ENCODE measurements around the gene SORCS3. TPM values are rescaled to one million over a fixed set of nuclear protein-coding genes. Genes with fewer than 3 reads are reported as not detected.

Gene SORCS3
- total and polyA plus RNA-seq, 9 of the 15 experiments (the other 6 are each of a cell fraction or from before 2014, with no cell fraction given): not detected

GRCh38 chr10:104931612-104932134 lies 290.6 kb downstream of the SORCS3 start (continued):
- TF ChIP-seq SREBF2 (CRISPR knock-in tag; IDR thresholded peaks at IDR 0.05) (no peak), MYNN (IDR thresholded peaks at IDR 0.05) (no peak), MYNN (CRISPR knock-in tag; IDR thresholded peaks at IDR 0.05) (no peak)

DNA sequence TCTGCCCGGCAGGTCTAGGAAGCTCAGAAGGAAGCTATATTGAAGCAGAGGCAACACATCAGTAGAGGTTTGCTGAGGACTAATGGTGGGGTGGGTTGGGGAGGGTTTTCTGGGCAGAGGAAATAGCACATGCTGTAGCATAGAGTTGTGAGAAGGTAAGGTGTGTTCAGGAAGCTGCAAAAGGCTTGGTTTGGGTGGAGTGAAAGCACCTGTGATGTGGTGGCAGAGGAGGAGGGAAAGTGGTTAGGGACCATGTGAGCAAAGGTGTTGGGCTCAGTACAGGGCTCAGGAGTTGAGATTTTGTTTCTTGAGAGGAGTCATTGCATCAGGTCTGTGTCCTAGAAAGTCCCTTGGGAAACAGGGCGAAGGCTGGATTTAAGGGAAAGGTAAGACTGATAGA lies 294.6 kb downstream of the SORCS3 start:
- WGBS (ENCODE audit: insufficient coverage, low coverage, missing lambda C conversion rate): 0% methylated on average over 2 of the region's 2 CpGs
- no peaks in the 10 kb centered on the region for H3K27me3 ChIP-seq (ENCODE audit: control insufficient read depth in 2 of 2, insufficient read depth in 2 of 2, low read length in 2 of 2)
- TF ChIP-seq PTBP1 (IDR thresholded peaks at IDR 0.05; ENCODE audit: low read depth, low read length) (no peak), ASH1L (IDR thresholded peaks at IDR 0.05; ENCODE audit: borderline replicate concordance, low read depth, partially characterized antibody) (no peak), BMI1 (IDR thresholded peaks at IDR 0.05; ENCODE audit: low read length) (no peak), TAL1 (IDR thresholded peaks at IDR 0.05) (no peak), ZNF512 (tag; IDR thresholded peaks at IDR 0.05) (no peak), ZNF175 (CRISPR knock-in tag; IDR thresholded peaks at IDR 0.05; ENCODE audit: low read depth) (no peak), U2AF2 (optimal IDR thresholded peaks at IDR 0.05; ENCODE audit: low read depth, low read length) (no peak), ZNF431 (CRISPR knock-in tag; IDR thresholded peaks at IDR 0.05) (no peak), ZNF165 (CRISPR knock-in tag; IDR thresholded peaks at IDR 0.05; ENCODE audit: borderline replicate concordance) (no peak), CBX8 (IDR thresholded peaks at IDR 0.05; ENCODE audit: borderline replicate concordance, extremely low read depth, low read depth, low read length, poor library complexity, severe bottlenecking) (no peak), ZNF644 (tag; IDR thresholded peaks at IDR 0.05; ENCODE audit: low read depth) (no peak)
- TF ChIP-seq, protein P1, sequence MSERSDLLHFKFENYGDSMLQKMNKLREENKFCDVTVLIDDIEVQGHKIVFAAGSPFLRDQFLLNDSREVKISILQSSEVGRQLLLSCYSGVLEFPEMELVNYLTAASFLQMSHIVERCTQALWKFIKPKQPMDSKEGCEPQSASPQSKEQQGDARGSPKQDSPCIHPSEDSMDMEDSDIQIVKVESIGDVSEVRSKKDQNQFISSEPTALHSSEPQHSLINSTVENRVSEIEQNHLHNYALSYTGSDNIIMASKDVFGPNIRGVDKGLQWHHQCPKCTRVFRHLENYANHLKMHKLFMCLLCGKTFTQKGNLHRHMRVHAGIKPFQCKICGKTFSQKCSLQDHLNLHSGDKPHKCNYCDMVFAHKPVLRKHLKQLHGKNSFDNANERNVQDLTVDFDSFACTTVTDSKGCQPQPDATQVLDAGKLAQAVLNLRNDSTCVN (CRISPR knock-in tag; IDR thresholded peaks at IDR 0.05): no peak
- DNase-seq (ENCODE audit: extremely low read depth in 1 of 4, low spot score in 3 of 4) (no peak), FAIRE-seq (no peak), ATAC-seq (no peak)
- no peaks in the 10 kb centered on the region for H3K36me3 ChIP-seq (ENCODE audit: control insufficient read depth, insufficient read depth, low read length)
- no peak overlapping the region for H2AFZ ChIP-seq (ENCODE audit: low read depth, low read length)
- H3K9ac ChIP-seq (ENCODE audit: insufficient read depth in 1 of 2, low read depth in 2 of 2, low read length in 2 of 2): no peak overlapping the region
- H3K9me3 ChIP-seq (replicated peaks; ENCODE audit: control insufficient read depth, insufficient read depth, low read depth, low read length): no peaks in the 10 kb centered on the region
- CTCF ChIA-PET (ENCODE audit: low intra/inter-chr PET ratio): no interaction called here
- no peak overlapping the region for H3K4me3 ChIP-seq
- intact Hi-C loops (cut with micrococcal nuclease): no loop called here
- BruUV-seq (replicated peaks): no TSS peak
- no peak overlapping the region for H3K27ac ChIP-seq (ENCODE audit: extremely low read depth, low read depth, low read length)
- in situ Hi-C loops (cut with MboI): no loop called here
- no peaks in the 10 kb centered on the region for H3K79me2 ChIP-seq (ENCODE audit: control insufficient read depth, insufficient read depth, low read length)
- no peaks in the 10 kb centered on the region for H3K4me1 ChIP-seq (replicated peaks in 1 of 2; ENCODE audit: control insufficient read depth in 2 of 2, insufficient read depth in 2 of 2, low read length in 2 of 2)
- H4K20me1 ChIP-seq (replicated peaks; ENCODE audit: control insufficient read depth, insufficient read depth, low read length): no peaks in the 10 kb centered on the region
- no peaks in the 10 kb centered on the region for H3K9me1 ChIP-seq (ENCODE audit: control insufficient read depth, insufficient read depth, low read length)
- POLR2A ChIA-PET: no interaction called here
- no peak overlapping the region for H3K4me2 ChIP-seq (ENCODE audit: insufficient read depth, low read length)

Measured in K562 (cell line).